HG03039 (cell line): ENCODE measurements around the gene R3HDM4.

Experiments used
- ATAC-seq: cut with Tn5 transposase; IDR thresholded peaks from one replicate; pipeline ENCODE4 v1.9.1; 2021; ENCODE audit warnings: mild to moderate bottlenecking, moderate library complexity; ENCODE audit not compliant: unreplicated experiment

Gene R3HDM4

GRCh38 chr19:932648-933552 lies 19.9 kb upstream of the R3HDM4 start:
- ATAC-seq: no peak

- ATAC-seq: no peak
These were observed 19.0 kb upstream of the R3HDM4 start for GRCh38 chr19:931860-932647.

GRCh38 chr19:929891-930258 lies 16.9 kb upstream of the R3HDM4 start:
- no peak for ATAC-seq

GRCh38 chr19:929203-929890 lies 16.3 kb upstream of the R3HDM4 start:
- ATAC-seq: no peak

- ATAC-seq: no peak
These were observed 15.6 kb upstream of the R3HDM4 start for GRCh38 chr19:928471-929202.

- ATAC-seq: no peak
These were observed 14.9 kb upstream of the R3HDM4 start for GRCh38 chr19:927780-928401.

GRCh38 chr19:927351-927779 lies 14.3 kb upstream of the R3HDM4 start:
- ATAC-seq: no peak

- no peak for ATAC-seq
These were observed 13.8 kb upstream of the R3HDM4 start for GRCh38 chr19:926589-927350.

GRCh38 chr19:926323-926588 lies 13.2 kb upstream of the R3HDM4 start:
- ATAC-seq: no peak

GRCh38 chr19:925526-926322 lies 12.7 kb upstream of the R3HDM4 start, which contains the start of gene ARID3A:
TSS of gene ARID3A (plus strand) at chr19:926035. CDS start at chr19:929529, 3,494 bp downstream.
- ATAC-seq: peak; percentile 37

GRCh38 chr19:925087-925525 lies 12.1 kb upstream of the R3HDM4 start:
- peak; percentile 31 for ATAC-seq

GRCh38 chr19:924553-925086 lies 11.6 kb upstream of the R3HDM4 start:
- ATAC-seq: no peak

- ATAC-seq: no peak
These were observed 7.2 kb upstream of the R3HDM4 start for GRCh38 chr19:920051-920864.

- no peak for ATAC-seq
These were observed 6.4 kb upstream of the R3HDM4 start for GRCh38 chr19:919199-920050.

GRCh38 chr19:918481-919198 lies 5.6 kb upstream of the R3HDM4 start:
- no peak for ATAC-seq

GRCh38 chr19:918152-918437 lies 5.1 kb upstream of the R3HDM4 start:
- ATAC-seq: no peak
